Hepatocyte (in vitro differentiated cells): ENCODE results near the gene AUTS2. TPM values are rescaled to one million over a fixed set of nuclear protein-coding genes. Genes with fewer than 3 reads are reported as not detected.

Experiments
- DNase-seq: peaks from one replicate; pipeline ENCODE4 v3.0.0-alpha.2; 2016; ENCODE audit warnings: low spot score
- H2AFZ ChIP-seq: fragments of 200-600 bp; sonication (generic); 2 replicates; pipeline ENCODE4 v1.6.0; 2016; ENCODE audit warnings: antibody characterized with exemption, mild to moderate bottlenecking
- H3K27ac ChIP-seq: fragments of 200-600 bp; sonication (generic); 2 replicates; pipeline ENCODE4 v1.5.1; 2016; ENCODE audit warnings: mild to moderate bottlenecking
- H3K27me3 ChIP-seq: fragments of 200-600 bp; sonication (generic); 2 replicates; pipeline ENCODE4 v1.6.1; 2016
- H3K36me3 ChIP-seq: fragments of 200-600 bp; sonication (generic); replicated peaks from 2 replicates; pipeline ENCODE4 v1.5.1; 2016; ENCODE audit warnings: low read depth; ENCODE audit not compliant: insufficient read depth
- H3K4me1 ChIP-seq: fragments of 200-600 bp; sonication (generic); 2 replicates; pipeline ENCODE4 v1.5.1; 2016; ENCODE audit warnings: mild to moderate bottlenecking, moderate library complexity; ENCODE audit not compliant: insufficient read depth
- H3K4me2 ChIP-seq: fragments of 200-600 bp; sonication (generic); 2 replicates; pipeline ENCODE4 v1.6.0; 2016
- H3K4me3 ChIP-seq: fragments of 200-600 bp; sonication (generic); 2 replicates; pipeline ENCODE4 v1.5.1; 2016; ENCODE audit warnings: mild to moderate bottlenecking
- H3K79me2 ChIP-seq: fragments of 200-600 bp; sonication (generic); 2 replicates; pipeline ENCODE4 v1.6.0; 2017; ENCODE audit warnings: mild to moderate bottlenecking
- H3K9me2 ChIP-seq: fragments of 200-600 bp; sonication (generic); replicated peaks from 2 replicates; pipeline ENCODE4 v1.6.0; 2017; ENCODE audit warnings: mild to moderate bottlenecking; ENCODE audit not compliant: insufficient read depth
- H3K9me3 ChIP-seq: fragments of 200-600 bp; sonication (generic); 2 replicates; pipeline ENCODE4 v1.5.1; 2016; ENCODE audit warnings: low read depth, mild to moderate bottlenecking
- H4K20me1 ChIP-seq: fragments of 200-600 bp; sonication (generic); 2 replicates; pipeline ENCODE4 v1.6.0; 2016; ENCODE audit warnings: mild to moderate bottlenecking; ENCODE audit not compliant: insufficient read depth, poor library complexity, severe bottlenecking
- EZH2 ChIP-seq: fragments of 200-600 bp; sonication (generic); IDR thresholded peaks from 2 replicates; pipeline ENCODE4 v1.6.1; 2016; ENCODE audit warnings: antibody characterized with exemption, mild to moderate bottlenecking, borderline replicate concordance
- EZH2phosphoT487 ChIP-seq: fragments of 200-600 bp; sonication (generic); IDR thresholded peaks from one replicate; pipeline ENCODE4 v1.6.1; 2018; ENCODE audit warnings: antibody characterized with exemption, mild to moderate bottlenecking, low read depth, moderate library complexity; ENCODE audit not compliant: unreplicated experiment, severe bottlenecking
- WGBS: methylation state at CpG from one replicate; pipeline ENCODE4 v1.1.6; 2016; ENCODE audit warnings: low lambda C conversion rate; ENCODE audit errors: missing lambda C conversion rate; 5-methylcytosine and 5-hydroxymethylcytosine counted together
- polyA plus RNA-seq: library from polyadenylated mRNA; unstranded; fragments of >200 nt; fragmentation: Nextera tagmentation; extraction: Ambion mirVana; gene quantifications from 2 replicates; pipeline ENCODE4 v1.2.1, GENCODE V29; 2016
- total RNA-seq: library from RNA; depleted of rRNA; stranded (reverse); fragments of >200 nt; gene quantifications from 2 replicates; pipeline ENCODE4 v1.2.3, GENCODE V29; 2014
- TF ChIP-seq, protein P1 (sequence below): fragments of 200-600 bp; sonication (generic); IDR thresholded peaks from 2 replicates; pipeline ENCODE4 v1.5.1; 2016; ENCODE audit warnings: antibody characterized with exemption, mild to moderate bottlenecking; ENCODE audit not compliant: poor library complexity

Gene AUTS2
- total and polyA plus RNA-seq, 2 experiments from 2014 or later: 34.4 to 40.9 TPM

DNA sequence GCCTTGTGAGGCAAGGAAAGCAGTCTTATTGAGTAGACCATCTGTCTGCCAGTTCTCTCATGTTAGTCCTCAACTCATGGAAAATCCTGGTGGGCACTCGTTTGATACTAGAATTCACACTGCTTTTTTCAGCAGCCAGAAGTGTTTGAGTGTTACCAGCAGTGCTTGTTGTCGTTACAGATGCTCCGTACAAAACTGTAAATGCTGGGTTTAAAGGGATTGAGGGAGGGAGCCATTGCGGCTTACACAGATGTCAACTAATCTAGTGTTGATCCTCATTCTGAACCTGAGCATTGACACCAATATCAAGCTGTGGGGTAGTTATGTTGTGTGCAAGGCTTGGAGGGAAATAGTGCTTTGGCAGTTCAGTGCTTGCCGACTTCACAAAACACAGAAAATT, 348.6 kb downstream of the AUTS2 start:
- Histone ChIP-seq H3K27me3 (no peaks in the 10 kb centered on the region), H3K79me2 (no peaks in the 10 kb centered on the region), H3K4me3 (no peak overlapping the region), H2AFZ (no peak overlapping the region), H3K36me3 (no peaks in the 10 kb centered on the region), H3K4me1 (no peaks in the 10 kb centered on the region), H4K20me1 (no peaks in the 10 kb centered on the region), H3K9me3 (no peaks in the 10 kb centered on the region), H3K27ac (no peak overlapping the region), H3K4me2 (no peak overlapping the region), H3K9me2 (no peaks in the 10 kb centered on the region)
- DNase-seq: no peak
- no peak for TF ChIP-seq EZH2
- TF ChIP-seq EZH2phosphoT487: no peak
- 73% methylated on average over 5 of the region's 5 CpGs for whole genome bisulfite sequencing

DNA sequence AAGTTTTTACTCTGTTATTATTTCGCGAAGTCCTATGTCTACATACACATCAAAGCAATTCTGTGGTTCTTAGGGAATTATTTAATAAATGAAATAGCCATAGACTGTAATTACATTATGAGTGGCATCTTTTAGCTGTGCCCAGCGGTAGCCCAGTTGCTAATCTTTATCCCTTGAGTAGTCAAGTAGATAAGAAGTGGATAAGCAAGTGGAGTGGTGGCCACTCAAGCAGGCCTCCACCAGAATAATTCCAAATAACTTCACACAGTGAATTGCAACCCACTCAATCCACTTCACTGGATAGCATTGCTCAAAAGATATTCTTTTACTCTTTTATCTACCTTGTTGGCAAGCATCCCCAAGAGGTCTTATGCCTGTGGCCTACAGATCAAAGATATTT, 349.7 kb downstream of the AUTS2 start:
- Histone ChIP-seq H3K36me3 (no peaks in the 10 kb centered on the region), H3K27ac (no peak overlapping the region), H3K4me2 (no peak overlapping the region), H3K79me2 (no peaks in the 10 kb centered on the region), H3K4me3 (no peak overlapping the region), H3K9me3 (no peaks in the 10 kb centered on the region), H4K20me1 (no peaks in the 10 kb centered on the region), H3K9me2 (no peaks in the 10 kb centered on the region), H3K27me3 (no peaks in the 10 kb centered on the region), H2AFZ (no peak overlapping the region), H3K4me1 (no peaks in the 10 kb centered on the region)
- WGBS: 85% methylated on average over 3 of the region's 3 CpGs
- no peak for DNase-seq
- TF ChIP-seq, protein P1, sequence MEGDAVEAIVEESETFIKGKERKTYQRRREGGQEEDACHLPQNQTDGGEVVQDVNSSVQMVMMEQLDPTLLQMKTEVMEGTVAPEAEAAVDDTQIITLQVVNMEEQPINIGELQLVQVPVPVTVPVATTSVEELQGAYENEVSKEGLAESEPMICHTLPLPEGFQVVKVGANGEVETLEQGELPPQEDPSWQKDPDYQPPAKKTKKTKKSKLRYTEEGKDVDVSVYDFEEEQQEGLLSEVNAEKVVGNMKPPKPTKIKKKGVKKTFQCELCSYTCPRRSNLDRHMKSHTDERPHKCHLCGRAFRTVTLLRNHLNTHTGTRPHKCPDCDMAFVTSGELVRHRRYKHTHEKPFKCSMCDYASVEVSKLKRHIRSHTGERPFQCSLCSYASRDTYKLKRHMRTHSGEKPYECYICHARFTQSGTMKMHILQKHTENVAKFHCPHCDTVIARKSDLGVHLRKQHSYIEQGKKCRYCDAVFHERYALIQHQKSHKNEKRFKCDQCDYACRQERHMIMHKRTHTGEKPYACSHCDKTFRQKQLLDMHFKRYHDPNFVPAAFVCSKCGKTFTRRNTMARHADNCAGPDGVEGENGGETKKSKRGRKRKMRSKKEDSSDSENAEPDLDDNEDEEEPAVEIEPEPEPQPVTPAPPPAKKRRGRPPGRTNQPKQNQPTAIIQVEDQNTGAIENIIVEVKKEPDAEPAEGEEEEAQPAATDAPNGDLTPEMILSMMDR: no peak
- TF ChIP-seq EZH2 (no peak), EZH2phosphoT487 (no peak)

DNA sequence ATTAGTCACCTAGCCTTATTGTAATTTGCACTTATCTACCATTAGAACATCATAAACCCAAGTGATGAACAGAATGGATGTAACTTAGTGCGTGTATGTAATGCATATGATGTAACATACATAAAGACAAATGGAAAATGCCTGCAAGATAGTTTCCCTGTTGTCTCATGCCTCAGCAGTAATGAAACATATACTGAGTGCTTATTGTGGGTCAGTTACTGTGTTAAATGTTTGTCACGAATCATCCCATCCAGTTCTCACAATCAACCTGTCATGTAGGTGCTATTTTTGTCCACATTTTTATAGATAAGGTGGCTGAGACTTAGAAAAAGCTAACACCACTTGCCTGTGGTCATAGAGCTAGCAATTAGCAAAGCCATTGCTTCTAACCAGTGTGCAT, 350.8 kb downstream of the AUTS2 start:
- no peaks in the 10 kb centered on the region for H3K79me2 ChIP-seq
- H3K36me3 ChIP-seq: no peaks in the 10 kb centered on the region
- H2AFZ ChIP-seq: no peak overlapping the region
- TF ChIP-seq, protein P1: no peak
- TF ChIP-seq EZH2phosphoT487: no peak
- no peaks in the 10 kb centered on the region for H3K9me2 ChIP-seq
- H3K4me2 ChIP-seq: no peak overlapping the region
- WGBS: 76% methylated on average over 2 of the region's 2 CpGs
- no peaks in the 10 kb centered on the region for H3K4me1 ChIP-seq
- no peaks in the 10 kb centered on the region for H3K27me3 ChIP-seq
- H3K27ac ChIP-seq: no peak overlapping the region
- DNase-seq: no peak
- H4K20me1 ChIP-seq: no peaks in the 10 kb centered on the region
- no peaks in the 10 kb centered on the region for H3K9me3 ChIP-seq
- H3K4me3 ChIP-seq: no peak overlapping the region

DNA sequence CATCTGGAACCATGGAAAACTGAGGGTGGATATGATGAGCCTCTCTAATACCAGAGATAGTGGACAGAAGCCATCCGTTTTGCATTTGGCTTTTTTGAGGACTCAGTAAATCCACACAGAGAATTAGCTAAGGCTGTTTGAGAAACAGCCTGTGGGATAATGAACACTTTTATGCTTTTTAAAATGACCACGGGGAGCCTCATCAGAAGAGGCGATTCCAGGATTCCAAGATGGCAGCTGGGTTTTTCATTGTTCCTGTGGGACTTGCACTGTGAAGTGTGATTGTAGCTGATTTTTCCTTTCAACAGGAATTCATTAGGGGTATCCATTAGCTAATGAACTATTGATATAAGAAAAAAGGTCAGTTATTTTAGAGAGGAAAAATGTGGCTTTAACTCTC, 353.2 kb downstream of the AUTS2 start:
- no peaks in the 10 kb centered on the region for H3K27me3 ChIP-seq
- H3K36me3 ChIP-seq: no peaks in the 10 kb centered on the region
- no peaks in the 10 kb centered on the region for H3K9me3 ChIP-seq
- no peak overlapping the region for H3K4me3 ChIP-seq
- H3K9me2 ChIP-seq: no peaks in the 10 kb centered on the region
- H4K20me1 ChIP-seq: no peaks in the 10 kb centered on the region
- H3K4me1 ChIP-seq: no peaks in the 10 kb centered on the region
- H3K27ac ChIP-seq: no peak overlapping the region
- H2AFZ ChIP-seq: no peak overlapping the region
- no peaks in the 10 kb centered on the region for H3K79me2 ChIP-seq
- TF ChIP-seq EZH2phosphoT487: no peak
- no peak for TF ChIP-seq EZH2
- TF ChIP-seq, protein P1: no peak
- no peak overlapping the region for H3K4me2 ChIP-seq
- 89% methylated on average over 3 of the region's 3 CpGs for WGBS
- no peak for DNase-seq
